CD4-positive, alpha-beta memory T cell (primary cell): Measurements from ENCODE around the gene AGPAT2. TPM values are rescaled to one million over a fixed set of nuclear protein-coding genes. Genes with fewer than 3 reads are reported as not detected.

Experiments used
- CTCF ChIA-PET: fragments of 350-600 bp; sonication (Branson Sonifier 250); formaldehyde crosslinking; loops from one replicate; lab custom pipeline; 2021; ENCODE audit warnings: inconsistent platforms; ENCODE audit not compliant: partially characterized antibody; lab: Charles Lee
- POLR2A ChIA-PET: fragments of 350-600 bp; sonication (Branson Sonifier 250); formaldehyde crosslinking; loops from one replicate; lab custom pipeline; 2021; ENCODE audit not compliant: partially characterized antibody; lab: Charles Lee
- DNase-seq, 5 donors: peaks; one replicate each; pipeline versions ENCODE4 v3.0.0 to v3.0.0-alpha.2; 2020 to 2022; ENCODE audit warnings: mixed read lengths in 1 of 5
- H3K27ac ChIP-seq: one replicate; pipeline ENCODE4 v1.7.0; 2013; ENCODE audit warnings: low read depth, low read length
- H3K27me3 ChIP-seq: 2 replicates; pipeline ENCODE4 v1.7.0; 2013; ENCODE audit warnings: mild to moderate bottlenecking, low read length, moderate library complexity; ENCODE audit not compliant: insufficient read depth
- H3K36me3 ChIP-seq: 2 replicates; pipeline ENCODE4 v1.7.0; 2013; ENCODE audit warnings: mild to moderate bottlenecking, low read length, moderate library complexity; ENCODE audit not compliant: insufficient read depth
- H3K4me1 ChIP-seq: 2 replicates; pipeline ENCODE4 v1.7.0; 2013; ENCODE audit warnings: mild to moderate bottlenecking, low read length, moderate library complexity; ENCODE audit not compliant: insufficient read depth
- H3K4me3 ChIP-seq, 2 donors: one replicate each; pipeline ENCODE4 v1.7.0; 2013; ENCODE audit warnings: low read length in 2 of 2, mild to moderate bottlenecking in 1 of 2
- H3K9me3 ChIP-seq, 2 donors: one replicate each; pipeline ENCODE4 v1.7.0; 2013; ENCODE audit warnings: low read length in 2 of 2, control low read depth in 1 of 2; ENCODE audit not compliant: control insufficient read depth in 1 of 2
- H3K27ac Mint-ChIP-seq, 7 donors: one replicate each; pipeline ENCODE4 v1.8.0; 2020 to 2021; ENCODE audit warnings: mixed read lengths in 7 of 7, mild to moderate bottlenecking in 6 of 7, inconsistent platforms in 3 of 7, moderate library complexity in 3 of 7
- H3K27me3 Mint-ChIP-seq, 2 donors: one replicate each; pipeline ENCODE4 v1.8.0; 2020 to 2021; ENCODE audit warnings: mixed read lengths in 2 of 2
- H3K36me3 Mint-ChIP-seq, 2 donors: one replicate each; pipeline ENCODE4 v1.8.0; 2020 to 2021; ENCODE audit warnings: mixed read lengths in 2 of 2, inconsistent platforms in 1 of 2, mild to moderate bottlenecking in 1 of 2
- H3K4me1 Mint-ChIP-seq, 4 donors: one replicate each; pipeline ENCODE4 v1.8.0; 2020 to 2021; ENCODE audit warnings: mixed read lengths in 4 of 4, mild to moderate bottlenecking in 1 of 4
- H3K4me3 Mint-ChIP-seq, 8 donors: one replicate each; pipeline ENCODE4 v1.8.0; 2020 to 2021; ENCODE audit warnings: mixed read lengths in 8 of 8, mild to moderate bottlenecking in 7 of 8, moderate library complexity in 6 of 8, inconsistent platforms in 3 of 8
- H3K9me3 Mint-ChIP-seq, 8 donors: one replicate each; pipeline ENCODE4 v1.8.0; 2020 to 2021; ENCODE audit warnings: mixed read lengths in 8 of 8, mild to moderate bottlenecking in 5 of 8, inconsistent platforms in 3 of 8, moderate library complexity in 1 of 8
- intact Hi-C: fragments of 100-400 bp; cut with micrococcal nuclease; formaldehyde crosslinking; loops from one replicate; pipeline ENCODE4 v1.15.1; 2023
- polyA plus RNA-seq, 2 donors: library from polyadenylated mRNA; unstranded; fragments of 300-500 nt; fragmentation: Illumina TruSeq; gene quantifications; one replicate each; pipeline ENCODE4 v1.2.3, GENCODE V29; 2021
- total RNA-seq, 2 experiments: library from RNA; stranded (reverse); gene quantifications; one replicate each; pipeline ENCODE4 v1.2.3, GENCODE V29; 2021

Gene AGPAT2
- total and polyA plus RNA-seq, 4 experiments from 2014 or later = 6.9 to 20.6 (median 12.0) TPM

DNA sequence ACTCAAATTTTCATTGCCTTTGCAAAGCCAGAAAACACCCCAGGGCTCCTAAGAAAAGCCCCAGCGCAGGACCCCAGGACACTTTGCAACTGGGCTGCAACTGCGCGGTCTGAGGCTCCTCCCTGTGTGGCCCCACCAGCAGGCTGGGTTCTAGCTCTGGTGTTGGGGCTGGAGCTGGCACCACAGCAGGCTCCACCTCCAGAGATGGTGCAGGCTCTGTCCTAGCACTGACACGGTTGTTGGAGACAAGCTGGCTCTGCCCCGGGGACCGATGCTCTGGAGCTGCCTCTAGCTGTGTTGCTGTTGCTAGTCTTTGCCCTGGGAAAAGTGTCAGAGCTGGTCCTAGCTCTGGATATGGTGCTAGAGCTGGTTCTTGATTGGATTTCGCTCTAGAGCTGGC, 41.9 kb upstream of the AGPAT2 start:
- Mint-ChIP-seq H3K9me3 (peaks cover 0 to 7% (median 0%) of the 10 kb centered on the region in 8 donors), H3K4me3 (peak overlapping the region in 7 of 8 donors; percentile 29 to 73 (median 64)), H3K36me3 (peaks cover 13 to 28% of the 10 kb centered on the region in 2 donors), H3K27me3 (peaks cover 0 to 4% of the 10 kb centered on the region in 2 donors), H3K4me1 (peaks cover 7 to 37% (median 19%) of the 10 kb centered on the region in 4 donors), H3K27ac (peak overlapping the region in 1 of 7 donors; percentile 80)
- Histone ChIP-seq H3K4me1 (peaks cover 30% of the 10 kb centered on the region), H3K9me3 (no peaks in the 10 kb centered on the region), H3K36me3 (peaks cover 23% of the 10 kb centered on the region), H3K4me3 (no peak overlapping the region), H3K27me3 (no peaks in the 10 kb centered on the region), H3K27ac (no peak overlapping the region)
- POLR2A ChIA-PET = interaction anchor here (0.7 to 3.4 kb wide), 5 partner anchors 13 to 245 kb away, joined by 4 to 25 read pairs (median 14); partner anchors contain the start of genes AGPAT2, DIPK1B and RABL6
- intact Hi-C loops = loop anchor here (2.0 to 5.0 kb wide), 2 partner anchors 246 to 493 kb away; partner anchors contain the start of genes RNF208 and SEC16A
- DNase-seq = peak in 1 of 5 donors; percentile 31
- CTCF ChIA-PET = interaction anchor here (1.1 to 2.0 kb wide), 4 partner anchors 28 to 245 kb away, joined by 3 to 5 read pairs (median 4); partner anchors contain the start of gene LCN8

DNA sequence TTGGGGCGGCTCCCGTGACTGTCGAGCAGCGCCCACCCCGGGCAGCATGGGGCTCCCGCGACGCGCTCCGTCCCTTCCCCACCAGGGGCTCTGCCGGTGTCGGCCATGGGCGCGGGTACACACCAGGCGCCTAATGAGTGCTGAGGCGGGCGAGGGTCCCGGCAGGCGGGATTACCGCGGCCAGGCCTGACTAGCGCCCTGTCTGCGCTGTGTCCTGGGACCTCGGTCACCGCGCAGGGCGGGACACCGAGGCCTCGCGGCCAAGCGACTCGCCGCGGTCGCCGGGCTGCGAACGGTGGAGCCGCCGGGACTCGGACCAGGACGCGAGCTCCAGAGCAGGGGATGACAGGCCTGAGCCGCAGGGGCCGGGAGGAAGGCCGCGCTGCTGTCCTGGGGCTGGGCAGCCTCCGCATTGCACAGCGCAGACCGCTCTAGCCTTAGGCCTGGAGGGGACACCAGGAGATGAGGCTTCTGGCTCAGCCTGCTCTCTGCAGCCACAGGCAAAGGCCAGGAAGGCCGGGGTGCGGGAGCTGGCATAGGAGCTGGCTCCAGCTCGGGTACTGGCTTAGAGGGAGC, 41.4 kb upstream of the AGPAT2 start:
- Mint-ChIP-seq H3K27me3 (peaks cover 0 to 4% of the 10 kb centered on the region in 2 donors), H3K36me3 (peaks cover 18 to 33% of the 10 kb centered on the region in 2 donors), H3K27ac (peak overlapping the region in 1 of 7 donors; percentile 80), H3K4me3 (peak overlapping the region in 7 of 8 donors; percentile 13 to 73 (median 54)), H3K9me3 (peaks cover 0 to 7% (median 0%) of the 10 kb centered on the region in 8 donors), H3K4me1 (peaks cover 7 to 42% (median 21%) of the 10 kb centered on the region in 4 donors)
- CTCF ChIA-PET = interaction anchor here (1.1 to 2.0 kb wide), 6 partner anchors 28 to 244 kb away, joined by 3 to 5 read pairs (median 3); partner anchors contain the start of gene LCN8
- POLR2A ChIA-PET = interaction anchor here (0.6 to 3.4 kb wide), 27 partner anchors 8 to 512 kb away, joined by 3 to 25 read pairs (median 4); partner anchors contain the start of genes AGPAT2, AJM1, C8G and DIPK1B
- H3K27me3 ChIP-seq = no peaks in the 10 kb centered on the region
- H3K27ac ChIP-seq = peak overlapping the region; percentile 72
- H3K4me3 ChIP-seq = peak overlapping the region in 1 of 2 donors; percentile 88
- H3K36me3 ChIP-seq = peaks cover 28% of the 10 kb centered on the region
- DNase-seq = peak in 1 of 5 donors; percentile 32
- H3K4me1 ChIP-seq = peaks cover 30% of the 10 kb centered on the region
- H3K9me3 ChIP-seq = no peaks in the 10 kb centered on the region
- intact Hi-C loops = loop anchor here (1.0 to 5.0 kb wide), 3 partner anchors 41 to 494 kb away; partner anchors contain the start of genes AGPAT2, RNF208 and SEC16A

DNA sequence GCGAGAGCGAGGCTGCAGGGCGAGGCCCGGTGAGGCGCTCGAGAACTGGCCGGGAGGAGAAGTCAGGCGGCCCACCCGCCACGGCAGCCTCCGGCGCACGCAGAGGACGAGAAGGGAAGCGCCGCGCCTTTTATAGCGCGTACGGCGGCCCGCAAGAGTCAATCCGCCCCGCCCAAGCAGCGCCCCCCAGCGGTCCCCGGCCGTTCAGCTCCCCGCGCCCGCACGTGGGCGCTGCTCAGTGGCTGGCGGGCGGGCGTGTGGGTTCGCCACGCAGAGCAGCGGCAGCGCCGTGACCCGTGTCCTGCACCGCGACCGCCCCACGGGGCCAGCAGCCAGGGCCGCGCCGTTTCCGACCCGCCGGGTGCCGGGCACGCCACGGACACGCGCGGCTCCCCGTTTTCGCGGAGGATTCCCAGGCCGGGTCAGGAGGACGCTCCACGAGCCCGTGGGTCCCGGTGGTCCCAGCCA, 40.9 kb upstream of the AGPAT2 start:
- CTCF ChIA-PET = interaction anchor here (1.1 to 2.0 kb wide), 4 partner anchors 28 to 244 kb away, joined by 3 to 5 read pairs (median 4); no protein-coding TSS in a partner anchor
- intact Hi-C loops = loop anchor here (1.0 to 5.0 kb wide), 3 partner anchors 41 to 494 kb away; partner anchors contain the start of genes AGPAT2, RNF208 and SEC16A
- H3K4me3 ChIP-seq = peak overlapping the region; percentile 88 to 94

DNA sequence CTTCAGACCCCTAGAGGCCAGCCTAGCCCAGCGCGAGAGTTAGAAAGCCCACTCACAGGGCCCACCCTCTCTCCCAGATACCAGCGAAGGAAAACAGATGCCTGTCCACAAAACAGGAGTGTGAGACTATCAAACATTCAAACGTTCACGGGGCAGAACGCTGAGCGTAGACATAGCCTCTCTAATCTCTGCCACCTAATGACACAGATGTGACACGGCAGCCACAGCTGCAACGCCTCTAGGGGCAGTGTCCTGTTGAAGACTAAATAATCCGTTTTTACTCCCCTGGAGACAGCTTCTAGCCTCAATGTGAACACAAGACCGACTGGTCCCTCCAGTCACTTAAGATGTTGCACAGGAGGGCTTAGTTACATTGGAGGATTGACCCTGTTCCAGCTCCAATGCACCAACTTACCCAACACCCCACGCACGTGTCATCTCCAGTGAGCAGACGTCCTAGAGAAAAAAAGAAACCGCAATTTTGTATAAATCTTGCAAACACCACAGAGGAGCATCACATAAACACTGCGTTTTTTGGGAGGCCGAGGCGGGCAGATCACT, 39.5 kb upstream of the AGPAT2 start:
- H3K4me3 Mint-ChIP-seq = peak overlapping the region; percentile 89 to 99 (median 95)
- peaks cover 7 to 42% (median 22%) of the 10 kb centered on the region in 4 donors for H3K4me1 Mint-ChIP-seq
- peaks cover 30% of the 10 kb centered on the region for H3K4me1 ChIP-seq
- H3K9me3 ChIP-seq = no peaks in the 10 kb centered on the region
- ChIA-PET CTCF (interaction anchor here (0.8 kb wide), 1 partner anchor 93 kb away, joined by 3 read pairs; no protein-coding TSS in a partner anchor), POLR2A (interaction anchor here (0.6 to 3.4 kb wide), 19 partner anchors 8 to 869 kb away, joined by 3 to 25 read pairs (median 5); partner anchors contain the start of genes AGPAT2, DIPK1B, PAXX and RABL6)
- no peaks in the 10 kb centered on the region for H3K27me3 ChIP-seq
- H3K36me3 Mint-ChIP-seq = peaks cover 19 to 35% of the 10 kb centered on the region in 2 donors
- peaks cover 0 to 4% of the 10 kb centered on the region in 2 donors for H3K27me3 Mint-ChIP-seq
- H3K27ac ChIP-seq = peak overlapping the region; percentile 72
- peak overlapping the region; percentile 88 to 98 (median 94) for H3K27ac Mint-ChIP-seq
- H3K36me3 ChIP-seq = peaks cover 32% of the 10 kb centered on the region
- peak overlapping the region; percentile 88 to 94 for H3K4me3 ChIP-seq
- peaks cover 0 to 7% (median 0%) of the 10 kb centered on the region in 8 donors for H3K9me3 Mint-ChIP-seq
- intact Hi-C loops = loop anchor here (5.0 kb wide), 1 partner anchor 496 kb away; the partner anchor contains the start of gene RNF208
- peak; percentile 25 to 72 (median 46) for DNase-seq

More for the DNA sequence above, 40.9 kb upstream of the AGPAT2 start:
- peaks cover 0 to 7% (median 0%) of the 10 kb centered on the region in 8 donors for H3K9me3 Mint-ChIP-seq
- peaks cover 32% of the 10 kb centered on the region for H3K36me3 ChIP-seq
- H3K9me3 ChIP-seq = no peaks in the 10 kb centered on the region
- peak overlapping the region; percentile 72 for H3K27ac ChIP-seq
- POLR2A ChIA-PET = interaction anchor here (0.6 to 3.4 kb wide), 30 partner anchors 9 to 513 kb away, joined by 3 to 25 read pairs (median 4); partner anchors contain the start of genes AGPAT2, AJM1, C8G and DIPK1B
- peak; percentile 85 to 92 (median 91) for DNase-seq
- H3K27me3 ChIP-seq = no peaks in the 10 kb centered on the region
- H3K27me3 Mint-ChIP-seq = peaks cover 0 to 4% of the 10 kb centered on the region in 2 donors
- H3K4me3 Mint-ChIP-seq = peak overlapping the region; percentile 48 to 97 (median 76)
- peak overlapping the region in 2 of 7 donors; percentile 51 to 97 for H3K27ac Mint-ChIP-seq
- peaks cover 7 to 42% (median 22%) of the 10 kb centered on the region in 4 donors for H3K4me1 Mint-ChIP-seq
- peaks cover 19 to 35% of the 10 kb centered on the region in 2 donors for H3K36me3 Mint-ChIP-seq
- peaks cover 30% of the 10 kb centered on the region for H3K4me1 ChIP-seq

DNA sequence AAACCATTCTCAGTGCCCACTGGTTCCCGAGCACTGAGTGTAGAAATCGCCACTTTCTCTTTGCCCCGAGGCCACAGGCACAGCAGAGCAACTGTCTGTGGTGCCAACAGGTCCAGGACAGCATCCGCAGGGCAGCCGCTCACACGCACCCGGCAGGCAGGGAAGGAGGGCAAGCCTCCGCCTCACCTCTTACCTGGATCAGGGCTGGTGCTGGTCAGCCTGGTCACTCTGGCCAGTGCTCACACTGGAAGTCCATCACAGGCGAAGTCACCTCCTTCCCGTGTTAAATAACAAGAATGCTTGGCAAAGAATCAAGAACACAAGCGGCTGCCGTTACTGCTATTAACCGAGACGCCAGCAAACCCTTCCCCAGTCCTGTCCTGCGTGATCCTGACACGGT, 38.9 kb upstream of the AGPAT2 start:
- CTCF ChIA-PET = no interaction called here
- intact Hi-C loops = loop anchor here (5.0 kb wide), 1 partner anchor 496 kb away; the partner anchor contains the start of gene RNF208
- H3K4me1 Mint-ChIP-seq = peaks cover 8 to 42% (median 22%) of the 10 kb centered on the region in 4 donors
- peaks cover 21 to 37% of the 10 kb centered on the region in 2 donors for H3K36me3 Mint-ChIP-seq
- Histone ChIP-seq H3K27ac (peak overlapping the region; percentile 72), H3K36me3 (peaks cover 32% of the 10 kb centered on the region), H3K9me3 (no peaks in the 10 kb centered on the region), H3K4me3 (peak overlapping the region in 1 of 2 donors; percentile 88), H3K27me3 (no peaks in the 10 kb centered on the region), H3K4me1 (peaks cover 30% of the 10 kb centered on the region)
- H3K4me3 Mint-ChIP-seq = peak overlapping the region; percentile 89 to 99 (median 95)
- H3K27me3 Mint-ChIP-seq = peaks cover 0 to 4% of the 10 kb centered on the region in 2 donors
- peaks cover 0 to 7% (median 0%) of the 10 kb centered on the region in 8 donors for H3K9me3 Mint-ChIP-seq
- peak overlapping the region in 6 of 7 donors; percentile 88 to 98 (median 94) for H3K27ac Mint-ChIP-seq
- POLR2A ChIA-PET = interaction anchor here (0.7 to 3.2 kb wide), 5 partner anchors 7 to 242 kb away, joined by 3 to 17 read pairs (median 14); partner anchors contain the start of genes AGPAT2 and TMEM141
- DNase-seq = peak in 1 of 5 donors; percentile 30

DNA sequence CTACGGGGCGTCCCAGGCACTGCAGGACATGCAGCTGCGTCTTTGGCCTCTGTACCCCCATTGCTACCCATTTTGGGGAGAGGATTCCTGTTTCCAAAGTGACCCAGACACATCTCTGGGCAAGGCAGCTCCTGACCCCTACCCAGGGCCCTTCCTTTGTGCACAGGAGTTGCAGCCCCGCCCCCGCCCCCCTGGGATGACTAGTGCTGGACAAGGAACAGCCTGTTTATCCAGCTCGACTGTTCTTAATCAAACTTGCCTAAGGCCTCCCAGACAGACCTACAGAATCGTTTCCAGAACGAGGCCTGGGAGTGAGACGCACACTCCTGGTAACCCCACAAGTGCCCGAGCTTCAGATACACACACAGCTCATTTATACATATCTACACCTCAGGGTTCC, 38.4 kb upstream of the AGPAT2 start:
- Histone ChIP-seq H3K27me3 (no peaks in the 10 kb centered on the region), H3K36me3 (peaks cover 32% of the 10 kb centered on the region), H3K27ac (no peak overlapping the region), H3K9me3 (no peaks in the 10 kb centered on the region), H3K4me1 (peaks cover 30% of the 10 kb centered on the region), H3K4me3 (no peak overlapping the region)
- intact Hi-C loops = loop anchor here (5.0 kb wide), 1 partner anchor 497 kb away; the partner anchor contains the start of gene RNF208
- Mint-ChIP-seq H3K4me1 (peaks cover 9 to 42% (median 22%) of the 10 kb centered on the region in 4 donors), H3K27ac (peak overlapping the region in 2 of 7 donors; percentile 18 to 96), H3K36me3 (peaks cover 23 to 39% of the 10 kb centered on the region in 2 donors), H3K9me3 (peaks cover 0 to 7% (median 0%) of the 10 kb centered on the region in 8 donors), H3K27me3 (peaks cover 0 to 4% of the 10 kb centered on the region in 2 donors), H3K4me3 (peak overlapping the region in 4 of 8 donors; percentile 15 to 97 (median 74))
- no peak for DNase-seq
- CTCF ChIA-PET = no interaction called here
- POLR2A ChIA-PET = interaction anchor here (0.6 to 0.8 kb wide), 3 partner anchors 12 to 86 kb away, joined by 3 to 4 read pairs (median 3); no protein-coding TSS in a partner anchor
